Stimulated activated CD8-positive, alpha-beta memory T cell treated with anti-CD3 and anti-CD28 coated beads, Interleukin-12 subunit alpha, Interleukin-12 subunit beta, amount 100 ng/mL, for 24 hours (primary cell): ENCODE measurements around the gene PIK3R4.

ENCODE experiments used
- DNase-seq: peaks from one replicate; pipeline ENCODE4 v3.0.0-alpha.2; 2020; ENCODE audit errors: extremely low read depth

Gene PIK3R4

GRCh38 chr3:130688697-130689470 lies 57.7 kb downstream of the PIK3R4 start:
- no peak for DNase-seq

GRCh38 chr3:130688015-130688688 lies 58.5 kb downstream of the PIK3R4 start:
- no peak for DNase-seq

- DNase-seq = no peak
These were observed 59.3 kb downstream of the PIK3R4 start for GRCh38 chr3:130687327-130687726.

- DNase-seq = no peak
These were observed 59.8 kb downstream of the PIK3R4 start for GRCh38 chr3:130686833-130687232.

GRCh38 chr3:130682131-130682530 lies 64.5 kb downstream of the PIK3R4 start:
- DNase-seq = no peak

- DNase-seq = no peak
These were observed 67.4 kb downstream of the PIK3R4 start for GRCh38 chr3:130679218-130679617.

- no peak for DNase-seq
These were observed 69.3 kb downstream of the PIK3R4 start for GRCh38 chr3:130677343-130677742.

GRCh38 chr3:130671545-130672312 lies 74.9 kb downstream of the PIK3R4 start:
- no peak for DNase-seq

GRCh38 chr3:130669740-130670139 lies 76.9 kb downstream of the PIK3R4 start:
- no peak for DNase-seq

GRCh38 chr3:130663092-130663491 lies 83.5 kb downstream of the PIK3R4 start:
- DNase-seq = no peak

GRCh38 chr3:130662501-130662996 lies 84.1 kb downstream of the PIK3R4 start:
- DNase-seq = no peak

- no peak for DNase-seq
These were observed 85.3 kb downstream of the PIK3R4 start for GRCh38 chr3:130661140-130661891.

GRCh38 chr3:130659911-130660310 lies 86.7 kb downstream of the PIK3R4 start:
- no peak for DNase-seq

- DNase-seq = no peak
These were observed 88.0 kb downstream of the PIK3R4 start for GRCh38 chr3:130658678-130659077.

GRCh38 chr3:130656627-130657026 lies 90.0 kb downstream of the PIK3R4 start:
- no peak for DNase-seq

- DNase-seq = no peak
These were observed 91.7 kb downstream of the PIK3R4 start for GRCh38 chr3:130654921-130655320.

GRCh38 chr3:130654091-130654490 lies 92.5 kb downstream of the PIK3R4 start:
- DNase-seq = no peak

- no peak for DNase-seq
These were observed 97.5 kb downstream of the PIK3R4 start for GRCh38 chr3:130649061-130649654.

GRCh38 chr3:130648293-130648692 lies 98.3 kb downstream of the PIK3R4 start:
- no peak for DNase-seq

GRCh38 chr3:130645261-130645660 lies 101.4 kb downstream of the PIK3R4 start:
- no peak for DNase-seq

GRCh38 chr3:130644628-130645253 lies 101.9 kb downstream of the PIK3R4 start:
- DNase-seq = no peak
